Posterior vena cava (tissue), 2 donors: ENCODE data around the gene DMD. TPM values are rescaled to one million over a fixed set of nuclear protein-coding genes. Genes with fewer than 3 reads are reported as not detected.
"Not testable (repeated sequence)": the region's sequence is repeated elsewhere in the genome, so short reads cannot be mapped to it uniquely, and the experiment has no call there.

Source experiments
- DNase-seq: peaks from one replicate; pipeline ENCODE4 v3.0.0-alpha.2; 2020; ENCODE audit warnings: low spot score
- intact Hi-C, 2 donors: fragments of 100-400 bp; cut with DNase I; formaldehyde crosslinking; loops; one replicate each; pipeline versions ENCODE4 v1.14.1 to v1.14.2; 2022 to 2023
- total RNA-seq, 2 donors: library from RNA; stranded (reverse); fragmentation: NEBNext Ultra II Directional; extraction: Animal tissue kit (Norgen Biotek cat#: 25700); gene quantifications; one replicate each; pipeline ENCODE4 v1.2.1, GENCODE V29; 2021
- donor health status: DM: yes; HTN: yes; CAD: no.
- donor health status: DM: yes; HTN: yes; CAD: no.

Gene DMD
- total RNA-seq, 2 donors from 2014 or later: 132 to 139 TPM

DNA sequence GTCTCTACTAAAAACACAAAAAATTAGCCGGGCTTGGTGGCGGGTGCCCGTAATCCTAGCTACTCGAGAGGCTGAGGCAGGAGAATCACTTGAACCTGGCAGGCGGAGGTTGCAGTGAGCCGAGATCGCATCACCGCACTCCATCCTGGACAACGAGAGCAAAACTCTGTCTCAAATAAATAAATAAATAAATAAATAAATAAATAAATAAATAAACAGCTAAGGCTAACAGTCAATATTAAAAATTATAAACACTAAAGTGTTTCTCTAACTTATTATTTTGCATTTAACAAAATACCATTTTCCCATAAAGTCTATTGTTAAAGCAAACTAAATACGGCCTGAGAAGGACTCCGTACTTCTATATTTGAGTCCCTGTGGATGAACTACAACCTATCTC is 137.7 kb downstream of the DMD start:
- DNase-seq, intact Hi-C loops: not testable (repeated sequence)

DNA sequence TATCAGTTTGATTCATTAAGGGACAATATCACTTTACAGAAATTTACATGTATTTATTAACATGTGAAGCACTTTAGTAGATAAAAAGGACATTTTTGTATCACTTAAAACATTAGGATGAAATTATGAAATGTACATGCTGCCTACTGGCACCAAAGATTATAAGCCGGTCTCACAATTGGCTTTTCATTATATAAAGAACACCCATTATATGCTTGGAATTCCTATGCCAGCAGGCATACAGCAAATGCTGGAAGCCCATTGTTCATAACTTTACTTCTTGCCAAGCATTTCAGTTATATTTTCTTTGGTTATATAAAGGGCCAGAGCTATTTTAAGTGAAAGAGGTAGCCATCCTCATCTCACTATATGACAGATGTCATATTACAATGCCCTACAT is 145.9 kb downstream of the DMD start:
- DNase-seq: no peak
- intact Hi-C loops: no loop called here

DNA sequence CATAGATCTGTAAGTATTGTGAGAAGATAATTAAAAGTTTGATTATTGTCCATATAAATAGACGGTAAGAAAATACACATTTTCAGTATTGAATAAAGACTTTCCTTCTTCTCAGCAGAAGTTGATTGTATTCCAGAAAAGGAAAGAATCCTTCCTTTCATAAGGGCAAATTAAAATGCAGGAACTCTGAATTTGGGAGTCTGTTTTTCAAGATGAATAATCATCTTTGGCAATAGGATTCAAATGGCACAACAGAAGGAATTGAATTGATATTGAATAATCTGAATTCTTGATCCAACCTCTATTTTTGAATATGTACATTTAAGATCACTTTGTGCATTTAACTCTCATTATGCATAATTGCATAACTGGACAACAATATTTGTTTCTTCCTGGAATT is 149.3 kb downstream of the DMD start:
- intact Hi-C loops: no loop called here
- no peak for DNase-seq

GRCh38 chrX:33053001-33053400 is 158.3 kb downstream of the DMD start:
- intact Hi-C loops: no loop called here
- DNase-seq: no peak

- no peak for DNase-seq
- intact Hi-C loops: no loop called here
These were observed 165.5 kb downstream of the DMD start for GRCh38 chrX:33045882-33046281.

DNA sequence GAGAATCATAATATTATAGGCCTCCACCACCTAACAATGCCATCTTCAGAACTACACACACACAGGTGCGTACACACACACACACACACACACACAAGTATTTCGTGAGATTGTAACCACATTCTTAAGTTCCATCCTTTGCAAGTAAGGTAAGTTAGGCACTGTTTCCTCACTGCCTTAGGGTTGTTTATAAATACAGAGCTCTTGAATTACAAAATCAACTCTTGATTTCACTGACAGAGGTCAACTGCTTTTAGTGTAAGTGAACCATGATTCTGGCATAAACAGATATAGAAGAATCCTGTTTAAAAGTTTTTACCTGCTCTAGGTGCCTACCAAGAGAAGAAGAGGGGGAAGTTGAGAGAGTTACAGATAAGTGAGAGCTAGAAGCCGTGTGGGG is 166.1 kb downstream of the DMD start:
- intact Hi-C loops: no loop called here
- DNase-seq: no peak

GRCh38 chrX:33041141-33041540 is 170.2 kb downstream of the DMD start:
- intact Hi-C loops: no loop called here
- no peak for DNase-seq

GRCh38 chrX:33032700-33033099 is 178.6 kb downstream of the DMD start:
- intact Hi-C loops: no loop called here
- no peak for DNase-seq

DNA sequence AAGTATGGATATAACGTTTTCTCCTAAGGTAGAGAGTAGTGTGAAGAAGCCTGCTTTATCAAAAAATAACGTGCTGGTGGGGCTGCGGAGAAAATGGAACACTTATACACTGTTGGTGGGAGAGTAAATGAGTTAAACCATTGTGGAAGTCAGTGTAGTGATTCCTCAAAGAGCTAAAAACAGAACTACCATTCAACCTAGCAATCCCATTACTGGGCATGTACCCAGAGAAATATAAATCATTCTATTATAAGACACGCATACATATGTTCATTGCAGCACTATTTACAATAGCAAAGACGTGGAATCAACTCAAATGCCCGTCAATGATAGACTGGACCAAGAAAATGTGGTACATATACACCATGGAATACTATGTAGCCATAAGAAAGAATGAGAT is 196.4 kb downstream of the DMD start:
- no peak for DNase-seq
- intact Hi-C loops: no loop called here

DNA sequence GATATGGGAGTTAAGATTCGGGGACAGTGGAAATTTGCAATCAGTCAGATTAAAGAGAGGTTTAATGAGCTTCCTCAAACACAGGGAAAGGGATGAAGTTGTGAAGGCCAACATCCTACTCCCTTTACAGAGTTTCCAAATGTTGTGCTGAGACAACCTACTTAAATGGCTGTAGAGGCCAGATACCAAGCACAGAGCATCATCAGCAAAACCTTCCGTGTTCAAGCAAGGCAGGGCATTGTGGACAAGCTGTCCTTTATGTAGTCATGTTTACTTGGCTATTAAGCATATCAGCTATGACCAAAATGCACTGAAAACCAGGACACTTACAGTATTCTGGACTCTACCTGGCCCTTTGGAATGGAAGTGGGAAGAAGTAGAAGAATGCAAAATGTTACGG is 197.3 kb downstream of the DMD start:
- no peak for DNase-seq
- intact Hi-C loops: no loop called here

GRCh38 chrX:33001107-33001506 is 210.2 kb downstream of the DMD start:
- intact Hi-C loops: no loop called here
- no peak for DNase-seq

GRCh38 chrX:32998776-32999175 is 212.6 kb downstream of the DMD start:
- intact Hi-C loops: no loop called here

DNA sequence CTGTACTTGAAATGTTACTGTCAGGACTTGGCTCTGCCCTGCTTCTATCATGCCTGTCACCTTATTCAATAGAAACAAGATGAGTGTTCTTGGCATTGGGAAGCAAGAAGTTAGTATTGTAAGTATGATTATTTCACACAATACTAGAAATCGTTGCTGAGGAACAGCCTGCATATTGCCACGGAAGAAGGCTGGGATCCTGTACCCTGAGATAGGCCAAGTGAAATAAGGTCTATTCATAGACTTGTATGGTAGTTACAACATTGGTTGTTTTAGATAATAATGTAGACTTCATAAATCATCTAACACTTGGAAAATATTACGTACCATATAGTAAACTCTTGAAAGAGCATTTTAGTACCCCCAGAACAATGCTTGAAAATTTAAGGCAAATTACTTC is 215.9 kb downstream of the DMD start:
- intact Hi-C loops: no loop called here
- DNase-seq: no peak

More at GRCh38 chrX:32998776-32999175, 212.6 kb downstream of the DMD start:
- no peak for DNase-seq

DNA sequence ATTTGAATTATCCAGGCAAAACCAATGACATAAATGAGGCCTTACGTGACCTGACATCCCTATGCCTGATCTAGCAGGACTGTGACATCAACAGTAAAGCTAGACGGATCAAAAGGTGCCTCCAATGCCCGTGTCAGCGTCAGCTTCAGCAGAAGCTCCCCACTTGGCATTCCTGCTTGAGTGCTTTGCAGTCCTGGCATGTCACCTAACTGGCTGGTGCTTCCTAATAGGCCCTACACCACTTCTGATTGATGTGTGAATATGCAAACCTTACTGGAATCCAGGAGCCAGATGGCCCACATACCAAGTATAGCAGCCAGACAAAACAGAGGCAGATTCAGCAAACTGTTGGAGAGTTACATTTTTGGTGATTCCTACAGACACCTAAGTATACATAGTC is 224.2 kb downstream of the DMD start:
- intact Hi-C loops: no loop called here
- no peak for DNase-seq

DNA sequence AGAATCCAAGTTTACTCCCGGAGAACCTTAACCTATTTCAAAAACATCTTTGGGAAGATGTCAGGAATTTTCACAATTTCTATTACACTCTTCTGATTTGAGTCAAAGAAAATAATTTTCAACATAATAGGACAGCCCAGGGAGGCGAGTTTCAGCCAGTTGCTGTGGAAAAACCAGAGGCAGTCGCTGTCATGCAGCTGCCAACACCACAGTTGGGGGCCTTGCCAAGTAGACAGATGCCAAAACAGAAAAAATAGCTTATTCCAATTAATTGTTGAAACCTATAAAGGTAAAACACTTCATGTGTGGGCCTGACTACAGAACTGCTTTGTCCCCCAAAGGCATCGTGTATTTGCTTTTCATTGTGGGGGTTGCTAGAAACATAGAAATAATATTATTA is 225.8 kb downstream of the DMD start:
- DNase-seq: no peak
- intact Hi-C loops: no loop called here

DNA sequence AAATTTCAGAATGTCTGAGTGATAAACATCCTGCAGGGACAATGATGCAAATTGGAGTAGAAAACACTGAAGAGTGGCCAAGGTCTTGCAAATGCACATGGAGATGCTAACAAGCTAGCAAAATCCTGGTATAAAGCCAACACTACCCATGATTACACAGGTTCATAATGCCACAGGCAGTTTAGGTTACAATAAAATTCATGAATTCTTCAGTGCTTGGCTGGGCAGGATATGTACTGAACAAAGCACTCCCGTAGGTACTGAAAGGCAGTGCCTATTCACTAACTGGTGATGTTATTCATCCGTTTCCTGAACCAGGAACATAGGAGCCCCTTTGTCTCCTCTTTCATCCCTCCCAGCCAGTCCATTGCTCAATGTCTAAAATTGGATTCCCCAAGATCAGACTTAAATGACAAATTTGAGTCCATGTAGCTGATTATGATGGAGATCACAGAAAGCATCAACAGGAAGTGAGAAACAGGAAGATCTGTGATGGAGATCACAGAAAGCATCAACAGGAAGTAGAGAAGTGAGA is 244.5 kb downstream of the DMD start:
- intact Hi-C loops: no loop called here
- no peak for DNase-seq

DNA sequence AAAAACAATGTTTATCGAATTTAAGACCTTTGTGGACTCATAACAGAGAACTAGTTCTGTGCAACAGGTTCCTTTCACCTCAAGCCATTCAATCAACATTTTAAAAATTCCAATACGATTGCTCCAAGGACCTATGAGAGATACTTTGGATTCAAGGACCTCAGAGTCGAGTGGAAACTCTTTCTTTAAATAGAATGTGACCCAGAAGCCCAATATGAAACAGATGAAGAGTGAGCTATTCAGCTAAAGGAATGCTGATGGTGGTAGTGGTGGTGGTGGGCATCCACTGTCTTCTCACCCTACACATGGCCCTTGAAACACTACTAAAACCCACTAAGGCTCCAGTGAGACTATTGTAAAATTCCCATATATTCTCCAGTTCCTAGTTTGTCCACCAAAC is 257.2 kb downstream of the DMD start:
- DNase-seq: no peak
- intact Hi-C loops: no loop called here

DNA sequence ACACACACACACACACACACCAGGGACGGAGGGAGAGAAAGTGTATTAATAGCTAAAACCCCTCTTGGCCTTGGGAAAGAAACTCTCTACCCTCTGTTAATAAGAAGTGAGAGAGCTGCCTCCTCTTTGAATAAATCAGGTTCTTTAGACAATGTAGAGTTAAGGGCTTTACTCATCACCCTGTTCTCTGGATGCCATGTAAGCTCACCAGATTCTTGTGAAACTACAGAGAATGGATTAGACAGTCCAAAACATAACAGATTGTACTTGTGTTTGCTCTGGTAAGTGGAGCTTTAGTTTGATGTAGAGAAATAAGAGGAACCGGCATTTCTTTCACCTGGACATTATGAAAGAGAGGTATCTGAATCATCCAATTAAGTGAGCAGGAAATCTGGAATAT is 263.2 kb downstream of the DMD start:
- no peak for DNase-seq
- intact Hi-C loops: no loop called here

DNA sequence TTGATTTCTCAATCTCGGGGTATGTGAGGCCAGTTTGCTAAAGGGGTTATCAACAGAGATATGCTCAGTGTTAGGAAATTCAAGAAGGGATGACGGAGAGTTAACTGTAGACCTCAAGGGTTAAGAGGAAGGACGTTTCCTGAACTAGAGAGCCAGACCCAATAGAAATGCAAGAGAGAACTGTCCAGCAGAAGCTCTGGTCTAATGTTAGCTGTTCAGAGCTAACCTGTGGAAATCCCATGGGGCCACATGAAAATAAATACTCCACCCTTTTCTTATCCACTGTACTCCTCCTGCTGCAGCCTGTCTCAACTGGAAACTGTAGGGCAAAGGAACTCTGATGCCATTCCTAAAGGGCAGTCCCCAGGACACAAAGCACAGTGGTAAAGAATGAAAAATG is 274.3 kb downstream of the DMD start:
- intact Hi-C loops: no loop called here
- DNase-seq: no peak

- no peak for DNase-seq
- intact Hi-C loops: no loop called here
These were observed 277.8 kb downstream of the DMD start for GRCh38 chrX:32933548-32933947.

GRCh38 chrX:32929040-32929439 is 282.3 kb downstream of the DMD start:
- no peak for DNase-seq
- intact Hi-C loops: no loop called here

DNA sequence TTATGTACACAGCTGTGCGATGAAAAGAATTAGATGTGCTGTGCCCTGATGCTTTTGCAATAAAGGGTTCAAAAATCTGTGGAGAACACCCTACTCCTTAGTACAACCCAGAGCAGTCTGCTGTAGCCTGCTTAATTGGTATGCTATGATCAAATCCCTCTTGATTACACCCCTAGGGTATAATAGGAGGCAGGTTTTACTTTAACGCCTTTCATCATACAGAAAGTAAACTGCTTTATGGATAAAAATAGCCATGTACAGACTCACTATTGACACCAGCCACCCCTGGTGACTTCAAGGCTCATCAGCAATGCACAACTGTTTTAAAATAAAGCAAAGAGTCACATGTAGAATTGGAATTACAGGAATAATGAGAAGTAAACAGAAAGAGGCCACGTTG is 315.3 kb downstream of the DMD start:
- no peak for DNase-seq
- intact Hi-C loops: no loop called here
